Endodermal cell (in vitro differentiated cells): ENCODE results near the gene THEMIS2. TPM values are rescaled to one million over a fixed set of nuclear protein-coding genes. Genes with fewer than 3 reads are reported as not detected.
"Not testable (repeated sequence)": the region's sequence is repeated elsewhere in the genome, so short reads cannot be mapped to it uniquely, and the experiment has no call there.

ENCODE experiments used
- DNase-seq: peaks from one replicate; pipeline ENCODE4 v3.0.0-alpha.2; 2017
- H3K27ac ChIP-seq: 2 replicates; pipeline ENCODE4 v1.5.1; 2013; ENCODE audit warnings: mild to moderate bottlenecking, low read depth, low read length, moderate library complexity
- H3K27me3 ChIP-seq: 2 replicates; pipeline ENCODE4 v1.6.1; 2013; ENCODE audit warnings: mild to moderate bottlenecking, low read length, moderate library complexity; ENCODE audit not compliant: insufficient read depth, control insufficient read depth, poor library complexity, severe bottlenecking
- H3K36me3 ChIP-seq: 2 replicates; pipeline ENCODE4 v1.7.0; 2013; ENCODE audit warnings: mild to moderate bottlenecking, low read length, moderate library complexity; ENCODE audit not compliant: control insufficient read depth, insufficient read depth
- H3K4me1 ChIP-seq: one replicate; pipeline ENCODE4 v1.7.0; 2013; ENCODE audit warnings: low read length; ENCODE audit not compliant: control insufficient read depth, insufficient read depth
- H3K4me3 ChIP-seq: 2 replicates; pipeline ENCODE4 v1.5.1; 2013; ENCODE audit warnings: mild to moderate bottlenecking, low read length, moderate library complexity
- H3K9ac ChIP-seq: 2 replicates; pipeline ENCODE4 v1.6.1; 2013; ENCODE audit warnings: mild to moderate bottlenecking, low read length, moderate library complexity; ENCODE audit not compliant: poor library complexity, severe bottlenecking; ENCODE audit errors: extremely low read depth
- H3K9me3 ChIP-seq: 2 replicates; pipeline ENCODE4 v1.6.1; 2013; ENCODE audit warnings: mild to moderate bottlenecking, low read length, moderate library complexity; ENCODE audit not compliant: control insufficient read depth
- H3K27ac Mint-ChIP-seq: 2 replicates; pipeline ENCODE4 v1.8.0; 2020; ENCODE audit warnings: mixed read lengths
- H3K27me3 Mint-ChIP-seq: 2 replicates; pipeline ENCODE4 v1.8.0; 2021; ENCODE audit warnings: mild to moderate bottlenecking, mixed read lengths; ENCODE audit not compliant: insufficient read depth
- H3K36me3 Mint-ChIP-seq: 2 replicates; pipeline ENCODE4 v1.8.0; 2020; ENCODE audit warnings: low read depth, mixed read lengths
- H3K4me1 Mint-ChIP-seq: 2 replicates; pipeline ENCODE4 v1.8.0; 2020; ENCODE audit warnings: mixed read lengths
- H3K4me3 Mint-ChIP-seq: 2 replicates; pipeline ENCODE4 v1.8.0; 2020; ENCODE audit warnings: mild to moderate bottlenecking, moderate library complexity, mixed read lengths
- H3K9me3 Mint-ChIP-seq: 2 replicates; pipeline ENCODE4 v1.8.0; 2020; ENCODE audit warnings: mild to moderate bottlenecking, mixed read lengths
- WGBS, 2 experiments: methylation state at CpG; one replicate each; pipeline versions ENCODE4 v1.1.5 to v1.1.7; 2013; ENCODE audit warnings: missing lambda C conversion rate in 2 of 2, mixed read lengths in 1 of 2; ENCODE audit not compliant: insufficient coverage in 1 of 2, insufficient read length in 1 of 2; 5-methylcytosine and 5-hydroxymethylcytosine counted together
- total RNA-seq, 2 donors: library from RNA; stranded (reverse); fragmentation: NEBNext Ultra II Directional in 1 of 2; extraction: Animal tissue kit (Norgen Biotek cat#: 25700) in 1 of 2; gene quantifications; 2 replicates in 1 of 2; 3 replicates in 1 of 2; pipeline ENCODE4 v1.2.1, GENCODE V29; 2021
- TF ChIP-seq, protein P1 (sequence below): fragments of 200-600 bp; sonication (generic); conservative IDR thresholded peaks from 2 replicates; pipeline ENCODE4 v1.5.0; 2021; ENCODE audit warnings: antibody characterized with exemption, mild to moderate bottlenecking

The THEMIS2 gene
- total RNA-seq, 2 donors from 2014 or later: 8.5 to 8.8 TPM

DNA sequence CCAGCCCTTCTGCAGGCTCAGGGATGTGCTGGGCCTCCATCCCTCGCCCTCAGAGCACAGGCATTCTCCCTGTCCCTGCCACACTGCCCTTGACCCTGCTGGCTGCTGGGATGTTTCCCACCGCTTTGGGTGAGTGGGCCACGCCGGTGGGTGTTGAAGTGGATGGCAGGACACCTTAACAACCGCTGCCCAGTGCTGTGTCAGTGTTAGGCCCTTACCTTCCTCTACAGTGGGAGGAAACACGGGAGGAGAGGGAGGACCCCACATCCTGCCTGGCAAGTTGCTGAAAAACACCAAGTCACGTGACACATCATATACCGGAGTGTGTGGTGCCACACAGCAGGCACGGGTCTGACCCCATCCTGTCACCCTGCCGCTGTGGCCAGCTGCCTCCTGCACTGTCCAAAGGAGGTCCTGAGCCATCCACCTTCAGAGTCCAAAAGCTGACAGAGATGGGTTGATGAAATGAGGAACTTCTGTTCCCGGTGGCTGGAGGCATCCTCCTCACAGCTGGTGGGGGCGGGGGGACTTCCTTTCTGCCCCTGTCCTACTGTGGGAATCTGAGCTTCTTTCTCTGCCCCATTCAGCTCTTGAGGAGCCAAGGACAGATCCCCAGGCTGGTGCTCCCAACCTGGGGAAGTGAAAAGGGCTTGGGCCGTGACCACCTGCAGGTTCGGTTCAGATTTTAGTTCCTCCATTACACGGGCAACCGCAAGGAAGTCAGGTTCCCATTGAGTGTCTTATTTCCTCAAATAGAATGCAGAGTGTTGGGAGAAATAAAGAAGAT, 3.2 kb upstream of the THEMIS2 start:
- no peaks in the 10 kb centered on the region for H3K36me3 Mint-ChIP-seq
- H3K27me3 Mint-ChIP-seq: peaks cover 8% of the 10 kb centered on the region
- DNase-seq: no peak
- no peak overlapping the region for H3K4me3 ChIP-seq
- 85 to 91% methylated on average over 12 to 16 of the region's 16 CpGs for WGBS, 2 experiments
- H3K9ac ChIP-seq: no peak overlapping the region
- H3K36me3 ChIP-seq: no peaks in the 10 kb centered on the region
- TF ChIP-seq, protein P1, sequence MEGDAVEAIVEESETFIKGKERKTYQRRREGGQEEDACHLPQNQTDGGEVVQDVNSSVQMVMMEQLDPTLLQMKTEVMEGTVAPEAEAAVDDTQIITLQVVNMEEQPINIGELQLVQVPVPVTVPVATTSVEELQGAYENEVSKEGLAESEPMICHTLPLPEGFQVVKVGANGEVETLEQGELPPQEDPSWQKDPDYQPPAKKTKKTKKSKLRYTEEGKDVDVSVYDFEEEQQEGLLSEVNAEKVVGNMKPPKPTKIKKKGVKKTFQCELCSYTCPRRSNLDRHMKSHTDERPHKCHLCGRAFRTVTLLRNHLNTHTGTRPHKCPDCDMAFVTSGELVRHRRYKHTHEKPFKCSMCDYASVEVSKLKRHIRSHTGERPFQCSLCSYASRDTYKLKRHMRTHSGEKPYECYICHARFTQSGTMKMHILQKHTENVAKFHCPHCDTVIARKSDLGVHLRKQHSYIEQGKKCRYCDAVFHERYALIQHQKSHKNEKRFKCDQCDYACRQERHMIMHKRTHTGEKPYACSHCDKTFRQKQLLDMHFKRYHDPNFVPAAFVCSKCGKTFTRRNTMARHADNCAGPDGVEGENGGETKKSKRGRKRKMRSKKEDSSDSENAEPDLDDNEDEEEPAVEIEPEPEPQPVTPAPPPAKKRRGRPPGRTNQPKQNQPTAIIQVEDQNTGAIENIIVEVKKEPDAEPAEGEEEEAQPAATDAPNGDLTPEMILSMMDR: no peak
- H3K27ac ChIP-seq: no peak overlapping the region
- peaks cover 4% of the 10 kb centered on the region for H3K4me1 Mint-ChIP-seq
- H3K9me3 ChIP-seq: no peaks in the 10 kb centered on the region
- no peak overlapping the region for H3K4me3 Mint-ChIP-seq
- H3K27me3 ChIP-seq: no peaks in the 10 kb centered on the region
- H3K9me3 Mint-ChIP-seq: no peaks in the 10 kb centered on the region
- no peak overlapping the region for H3K27ac Mint-ChIP-seq
- no peaks in the 10 kb centered on the region for H3K4me1 ChIP-seq

DNA sequence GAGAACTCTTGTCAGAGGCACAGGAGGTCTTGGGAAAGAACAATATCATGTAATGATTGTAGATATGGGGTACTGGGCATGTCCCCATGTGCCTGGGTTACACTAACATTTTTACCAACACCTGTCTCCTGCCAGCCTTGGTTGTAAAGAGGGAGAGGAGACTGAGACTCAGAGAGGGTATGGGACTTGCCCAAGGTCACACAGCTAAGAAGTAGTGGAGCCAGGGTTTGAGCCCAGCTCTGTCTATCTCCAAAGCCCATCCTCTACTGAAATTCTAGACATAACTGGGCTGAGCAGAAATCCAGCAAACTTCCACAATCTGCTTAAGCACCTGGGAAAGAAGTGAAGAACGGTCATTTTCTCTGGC, 2.6 kb upstream of the THEMIS2 start:
- H3K36me3 ChIP-seq: no peaks in the 10 kb centered on the region
- no peak overlapping the region for H3K9ac ChIP-seq
- TF ChIP-seq, protein P1: no peak
- DNase-seq: no peak
- Mint-ChIP-seq H3K4me1 (peaks cover 4% of the 10 kb centered on the region), H3K27me3 (peaks cover 8% of the 10 kb centered on the region), H3K9me3 (no peaks in the 10 kb centered on the region), H3K4me3 (no peak overlapping the region), H3K27ac (no peak overlapping the region), H3K36me3 (no peaks in the 10 kb centered on the region)
- 96 to 100% methylated on average over 1 of the region's 1 CpG for WGBS, 2 experiments
- H3K27ac ChIP-seq: no peak overlapping the region
- H3K4me3 ChIP-seq: no peak overlapping the region
- H3K27me3 ChIP-seq: no peaks in the 10 kb centered on the region
- H3K9me3 ChIP-seq: no peaks in the 10 kb centered on the region
- H3K4me1 ChIP-seq: no peaks in the 10 kb centered on the region

DNA sequence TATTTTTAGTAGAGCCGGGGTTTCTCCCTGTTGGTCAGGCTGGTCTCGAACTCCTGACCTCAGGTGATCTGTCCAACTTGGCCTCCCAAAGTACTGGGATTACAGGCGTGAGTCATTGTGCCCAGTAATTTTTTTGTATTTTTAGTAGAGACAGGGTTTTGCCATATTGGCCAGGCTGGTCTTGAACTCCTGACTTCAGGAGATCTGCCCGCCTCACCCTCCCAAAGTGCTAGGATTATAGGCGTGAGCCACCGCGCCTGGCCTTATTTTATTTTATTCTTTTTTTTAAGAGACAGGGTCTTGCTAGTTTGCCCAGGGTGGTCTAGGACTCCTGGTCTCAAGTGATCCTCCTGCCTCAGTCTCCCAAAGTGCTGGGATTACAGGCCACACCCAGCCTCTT, 1.3 kb upstream of the THEMIS2 start:
- H3K4me3 ChIP-seq, H3K27me3 ChIP-seq, H3K27ac Mint-ChIP-seq, H3K36me3 Mint-ChIP-seq, H3K9me3 ChIP-seq, H3K4me1 ChIP-seq, H3K4me1 Mint-ChIP-seq, H3K36me3 ChIP-seq, H3K27me3 Mint-ChIP-seq, H3K27ac ChIP-seq, H3K4me3 Mint-ChIP-seq, DNase-seq, H3K9me3 Mint-ChIP-seq, H3K9ac ChIP-seq: not testable (repeated sequence)
- 92 to 93% methylated on average over 7 of the region's 7 CpGs for WGBS, 2 experiments
